HG03378 (cell line): Measurements from ENCODE around the gene UBR3.
"Not testable (repeated sequence)": the region's sequence is repeated elsewhere in the genome, so short reads cannot be mapped to it uniquely, and the experiment has no call there.

ENCODE experiments used
- ATAC-seq: cut with Tn5 transposase; IDR thresholded peaks from one replicate; pipeline ENCODE4 v1.9.1; 2021; ENCODE audit warnings: mild to moderate bottlenecking, moderate library complexity; ENCODE audit not compliant: unreplicated experiment

The UBR3 gene

DNA sequence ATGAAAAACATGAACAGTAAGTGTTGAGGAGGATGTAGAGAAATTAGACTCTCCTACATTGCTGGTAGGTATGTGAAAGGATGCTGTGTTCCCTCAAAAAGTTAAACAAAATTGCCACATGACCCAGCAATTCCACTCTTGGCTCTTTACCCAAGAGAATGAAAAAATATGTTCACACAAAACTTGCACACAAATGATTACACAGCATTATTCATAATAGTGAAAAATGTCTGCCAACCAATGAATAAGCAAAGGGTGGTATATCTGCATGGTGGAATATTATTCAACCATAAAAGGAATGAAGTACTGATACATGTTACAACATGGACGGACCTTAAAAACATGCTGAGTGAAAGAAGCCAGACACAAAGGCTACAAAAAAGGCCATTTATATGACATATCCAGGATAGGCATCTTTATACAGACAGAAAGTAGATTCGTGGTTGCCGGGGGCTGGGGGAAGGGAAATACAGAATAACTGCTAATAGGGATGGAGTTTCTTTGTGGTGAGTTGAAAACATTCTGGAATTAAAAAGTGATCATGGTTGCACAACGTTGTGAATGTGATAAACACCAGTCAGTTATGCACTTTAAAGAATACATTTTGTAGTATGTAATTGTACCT, 265.3 kb downstream of the UBR3 start:
- ATAC-seq = no peak

DNA sequence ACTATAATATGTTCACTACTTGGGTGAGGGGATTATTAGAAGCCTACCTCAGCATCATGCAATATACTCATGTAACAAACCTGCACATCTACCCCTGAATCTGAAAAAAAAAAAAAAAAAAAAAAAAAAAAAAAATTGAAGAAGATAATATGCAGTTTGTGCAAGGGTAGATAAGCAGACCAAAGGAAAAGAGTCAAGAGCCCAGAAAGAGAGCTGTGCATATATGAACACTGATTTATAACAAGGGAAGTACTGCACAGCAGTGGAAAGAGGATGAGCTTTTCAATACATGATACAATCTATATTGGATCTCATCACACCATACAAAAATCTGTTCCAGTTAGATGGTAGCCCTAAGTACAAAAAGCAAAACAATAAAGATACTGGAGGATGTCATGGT, 268.1 kb downstream of the UBR3 start:
- no peak for ATAC-seq

DNA sequence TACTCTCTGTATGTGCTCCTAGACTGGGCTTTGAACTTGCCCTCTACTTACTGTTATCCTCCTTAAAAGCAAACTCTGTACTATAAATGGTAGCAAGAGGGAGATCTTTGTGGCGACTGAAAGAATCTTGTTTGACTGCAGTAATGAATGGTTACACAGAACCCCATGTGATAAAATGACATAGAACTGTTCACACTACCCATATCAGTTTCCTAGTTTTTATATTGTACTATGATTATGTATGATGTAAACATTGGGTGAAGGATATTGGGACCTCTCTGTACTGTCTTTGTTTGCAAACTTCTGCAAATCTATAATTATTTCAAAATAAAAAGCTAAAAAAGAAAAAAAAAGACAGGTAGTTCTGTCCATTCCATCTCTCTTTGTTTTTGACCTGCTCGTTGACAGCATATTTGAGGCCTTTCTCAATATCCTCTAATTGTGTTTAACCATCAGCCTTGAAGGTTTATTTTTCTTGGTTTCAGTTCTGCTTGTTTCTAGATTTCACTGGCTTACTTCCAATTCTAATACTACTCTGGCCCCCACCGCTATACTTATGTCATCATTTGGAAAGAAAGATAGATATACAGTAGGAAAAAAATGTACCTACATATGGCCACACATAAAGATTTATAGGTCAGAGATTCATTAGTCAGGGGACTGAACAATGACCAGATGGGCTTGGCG, 271.5 kb downstream of the UBR3 start:
- ATAC-seq = no peak

DNA sequence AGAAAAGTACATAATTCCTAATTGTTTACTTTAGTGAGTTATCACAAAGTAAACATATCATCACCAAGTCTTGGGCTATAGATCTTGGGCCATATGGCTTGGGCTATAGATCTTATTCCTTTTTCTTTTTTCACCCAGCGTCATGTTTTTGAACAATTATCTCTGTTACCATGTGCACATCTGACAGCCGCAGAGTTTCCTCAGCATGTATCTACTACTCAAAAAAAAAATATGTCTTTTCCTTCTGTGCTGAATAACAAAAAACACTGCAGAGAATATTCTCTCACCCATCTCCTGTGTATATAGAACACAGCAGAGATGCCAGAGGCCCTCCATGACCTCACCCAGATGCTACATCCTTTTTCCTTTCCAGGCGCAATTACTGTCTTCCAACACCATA, 274.5 kb downstream of the UBR3 start:
- no peak for ATAC-seq

DNA sequence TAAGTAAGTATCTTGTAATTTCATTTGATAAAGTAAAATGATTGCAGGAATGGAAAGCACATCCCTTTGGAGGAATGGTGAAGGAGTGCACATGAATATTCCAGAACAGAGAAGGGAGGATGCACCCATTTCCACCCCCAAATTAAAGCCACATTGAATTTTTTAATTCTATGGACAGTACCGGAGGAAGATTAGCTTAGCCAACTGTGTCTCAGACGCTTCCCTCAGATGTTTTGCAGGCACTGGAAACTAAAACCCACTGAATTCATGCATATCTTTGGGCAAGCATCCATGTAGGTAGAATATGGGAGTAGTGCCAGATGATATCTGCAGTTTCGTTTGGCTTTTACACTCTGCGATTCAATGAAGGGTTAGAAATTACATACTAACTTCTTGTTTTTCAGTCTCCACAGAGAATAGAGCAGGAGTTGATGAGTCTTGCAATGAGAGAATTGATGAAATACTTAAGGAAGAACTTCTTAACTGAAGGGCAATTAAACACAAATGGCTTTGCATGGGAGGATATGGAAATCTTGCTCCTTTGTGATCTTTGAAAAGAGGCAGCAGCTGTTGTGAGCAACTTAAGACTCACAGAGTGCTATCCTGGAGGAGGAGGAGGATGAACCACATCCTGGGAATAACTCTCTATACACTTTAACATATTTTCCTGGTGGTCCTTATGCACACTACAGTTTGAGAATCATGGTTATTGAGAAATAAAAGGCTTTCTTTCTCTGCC, 279.0 kb downstream of the UBR3 start:
- no peak for ATAC-seq

DNA sequence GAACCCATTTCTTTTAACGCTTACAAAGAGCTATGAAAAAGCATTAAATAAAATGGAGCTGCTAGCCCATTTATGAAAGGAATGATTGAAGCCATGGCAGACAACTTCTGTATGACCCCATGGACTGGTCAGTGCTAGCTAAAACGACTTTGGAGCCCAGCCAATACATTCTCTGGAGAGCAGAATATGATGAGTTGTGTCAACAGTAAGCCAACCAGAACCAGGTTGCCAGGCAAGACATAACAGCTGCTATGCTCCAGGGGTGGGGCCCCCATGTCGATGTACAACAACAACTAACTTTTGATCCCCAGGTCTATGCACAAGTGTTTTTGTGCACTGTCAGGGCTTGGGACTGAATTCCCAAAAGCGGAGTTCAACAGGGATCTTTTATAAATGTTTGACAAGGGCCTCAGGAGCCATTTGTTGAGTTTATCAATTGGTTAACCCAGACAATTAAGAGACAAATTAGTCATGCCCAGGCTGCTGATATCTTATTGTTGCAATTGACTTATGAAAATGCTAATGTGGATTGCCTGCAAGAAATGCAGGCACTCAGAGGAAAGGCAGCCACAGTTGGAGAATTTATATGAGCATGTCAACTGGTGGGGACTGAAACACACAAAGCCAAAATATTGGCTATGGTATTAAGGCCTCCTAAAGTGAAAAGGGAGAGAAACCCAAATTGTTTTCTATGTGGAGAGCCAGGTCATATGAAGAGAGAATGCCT, 286.1 kb downstream of the UBR3 start:
- no peak for ATAC-seq

DNA sequence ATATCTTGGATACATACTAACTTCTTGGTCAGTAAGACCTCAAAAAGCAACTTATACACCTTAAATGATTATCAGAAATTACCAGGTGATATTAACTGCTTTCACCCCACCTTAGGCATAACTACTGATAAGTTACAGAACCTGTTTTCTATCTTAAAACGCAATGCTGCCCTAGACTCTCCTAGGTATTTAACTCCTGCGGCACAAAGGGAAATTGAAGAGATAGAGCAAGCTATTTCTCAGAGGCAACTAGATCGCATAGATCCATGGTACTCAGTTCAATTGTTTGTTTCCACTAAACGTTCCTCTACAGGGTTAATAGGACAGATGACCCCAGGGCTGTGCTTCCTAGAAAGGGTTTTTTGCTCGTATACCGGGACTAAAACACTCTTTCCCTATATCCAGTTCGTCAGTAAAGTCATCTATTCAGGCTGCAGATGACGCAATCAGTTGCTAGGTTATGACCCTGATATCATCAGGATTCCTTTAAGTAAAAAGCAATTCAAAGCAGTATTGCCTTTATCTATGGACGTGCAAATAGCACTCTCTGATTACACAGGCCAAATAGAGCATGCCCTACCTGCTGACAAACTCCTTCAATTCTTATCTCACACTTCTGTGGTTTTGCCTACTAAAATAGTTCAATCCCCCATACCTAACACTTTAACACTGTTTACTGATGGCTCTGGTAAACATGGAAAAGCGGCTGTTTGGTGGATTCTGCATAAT, 288.4 kb downstream of the UBR3 start:
- ATAC-seq = no peak

DNA sequence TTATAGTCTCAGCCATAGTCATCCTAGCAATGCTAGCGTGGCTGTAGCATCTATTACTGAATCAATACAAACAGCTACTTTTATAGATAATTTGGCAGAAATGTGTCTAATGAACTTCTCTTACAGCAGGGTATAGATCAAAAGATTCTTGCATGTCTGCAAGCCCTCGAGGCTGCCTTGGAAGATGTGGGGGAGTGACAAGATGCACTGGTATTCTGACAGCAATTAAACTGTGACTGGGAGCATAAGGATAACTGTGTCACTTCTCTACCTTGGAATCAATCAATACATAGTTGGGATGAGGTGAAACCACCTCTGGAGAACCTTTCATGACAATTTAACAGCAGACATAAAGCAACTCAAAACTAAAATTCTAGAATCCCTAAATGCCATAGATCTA, 291.4 kb downstream of the UBR3 start:
- ATAC-seq = no peak

DNA sequence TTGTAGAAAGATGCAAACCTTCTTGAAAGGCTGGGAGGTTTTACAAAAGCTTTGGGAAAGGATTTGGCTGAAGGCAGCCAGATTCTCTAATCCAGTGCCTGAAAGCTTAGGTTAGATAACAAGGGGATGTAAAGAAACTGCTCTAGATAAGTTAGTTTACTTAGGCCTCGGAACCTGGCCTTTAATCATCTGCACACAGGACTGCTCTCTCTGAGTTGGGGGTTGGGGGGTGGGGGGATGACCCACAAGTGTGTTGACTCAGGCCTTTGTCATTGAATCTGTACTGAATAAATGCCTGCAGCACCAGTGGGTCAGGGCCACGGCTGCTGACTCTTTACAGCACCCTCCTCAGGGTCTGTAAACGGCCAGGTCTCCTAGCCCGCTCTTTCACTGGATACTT, 292.1 kb downstream of the UBR3 start:
- ATAC-seq = not testable (repeated sequence)

DNA sequence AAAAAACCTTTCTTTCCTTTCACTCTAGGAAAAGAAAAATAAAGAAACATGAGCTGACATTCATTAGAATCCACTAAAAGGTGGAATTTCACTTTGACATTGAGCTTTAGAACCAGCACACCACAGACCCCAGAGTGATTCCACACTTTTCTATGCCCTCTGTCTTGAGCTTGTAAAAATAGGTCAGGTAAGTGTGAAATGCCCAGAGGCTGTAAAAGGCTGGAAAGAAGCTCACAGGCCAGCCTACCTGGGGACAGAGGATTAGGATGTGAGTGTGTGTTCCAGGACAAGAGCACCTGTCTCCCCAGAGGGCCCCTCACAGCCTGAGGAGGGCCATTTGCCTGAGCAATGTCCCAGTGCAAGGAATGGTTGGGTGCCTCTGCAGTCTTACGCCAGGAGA, 294.4 kb downstream of the UBR3 start:
- ATAC-seq = no peak

DNA sequence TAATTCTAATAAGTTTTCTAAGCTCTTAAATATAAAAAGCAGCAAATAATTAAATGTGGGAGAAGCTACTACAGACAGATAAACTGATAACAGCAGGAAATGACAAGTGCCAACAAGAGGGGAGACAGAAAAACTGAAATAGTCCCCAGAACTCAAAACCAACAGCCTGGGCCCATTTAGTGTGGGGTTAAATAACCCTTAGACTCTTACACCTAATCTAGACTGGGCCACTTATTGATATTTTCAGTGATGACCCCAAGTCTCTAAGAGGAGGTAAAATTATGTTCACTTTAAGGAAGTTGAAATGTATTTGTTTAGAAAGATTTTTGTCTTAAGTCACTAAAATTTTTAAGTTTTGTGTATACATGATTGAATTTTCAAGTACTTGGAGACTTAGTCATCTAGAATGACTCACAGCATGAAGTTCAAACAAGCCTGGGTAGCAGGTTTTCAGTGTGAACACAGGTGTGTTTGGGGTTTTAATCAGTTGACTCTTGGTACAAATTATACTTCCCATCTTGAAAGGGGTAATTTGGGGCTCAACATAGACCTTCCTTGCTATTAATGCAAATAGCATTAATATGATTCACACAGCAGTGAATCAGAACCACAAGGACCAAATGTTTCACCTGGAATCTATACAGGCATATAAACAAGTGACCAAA, 295.8 kb downstream of the UBR3 start:
- no peak for ATAC-seq

DNA sequence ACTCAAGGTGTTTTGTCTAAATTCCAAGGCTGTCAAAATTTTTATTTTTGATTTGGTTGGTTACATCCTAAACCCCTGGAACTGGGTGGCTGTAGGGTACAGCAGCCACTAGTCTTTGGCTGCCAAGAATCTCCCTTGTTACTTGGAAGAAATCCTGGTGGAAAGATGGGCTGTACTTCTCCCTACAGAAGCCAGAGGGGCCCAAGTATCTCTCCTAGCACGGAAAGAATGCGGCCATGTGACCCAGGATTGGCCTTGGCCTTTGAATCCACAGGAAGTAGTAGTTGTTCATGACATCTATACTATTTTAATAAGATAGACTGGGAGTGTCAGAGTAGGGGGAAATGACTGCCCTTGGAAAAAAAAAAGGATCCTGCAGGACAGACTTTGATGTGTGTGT, 296.3 kb downstream of the UBR3 start:
- no peak for ATAC-seq

DNA sequence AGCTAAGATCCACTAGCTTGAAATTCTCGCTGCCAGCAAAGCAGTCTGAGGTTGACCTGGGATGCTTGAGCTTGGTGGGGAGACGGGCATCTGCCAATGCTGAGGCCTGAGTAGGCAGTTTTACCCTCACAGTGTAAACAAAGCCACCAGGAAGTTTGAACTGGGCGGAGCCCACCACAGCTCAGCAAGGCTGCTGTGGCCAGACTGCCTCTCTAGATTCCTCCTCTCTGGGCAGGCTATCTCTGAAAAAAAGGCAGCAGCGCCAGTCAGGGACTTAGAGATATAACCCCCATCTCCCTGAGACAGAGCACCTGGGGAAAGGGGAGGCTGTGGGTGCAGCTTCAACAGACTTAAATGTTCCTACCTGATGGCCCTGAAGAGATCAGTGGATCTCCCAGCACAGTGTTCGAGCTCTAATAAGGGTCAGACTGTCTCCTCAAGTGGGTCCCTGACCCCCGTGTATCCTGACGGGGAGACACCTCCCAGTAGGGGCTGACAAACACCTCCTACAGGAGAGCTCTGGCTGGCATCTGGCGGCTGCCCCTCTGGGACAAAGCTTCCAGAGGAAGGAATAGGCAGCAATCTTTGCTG, 299.0 kb downstream of the UBR3 start:
- not testable (repeated sequence) for ATAC-seq
